ENCODE measurements around the gene LHPP.
"Not testable (repeated sequence)": the region's sequence is repeated elsewhere in the genome, so short reads cannot be mapped to it uniquely, and the experiment has no call there.

LHPP gene, protein sequence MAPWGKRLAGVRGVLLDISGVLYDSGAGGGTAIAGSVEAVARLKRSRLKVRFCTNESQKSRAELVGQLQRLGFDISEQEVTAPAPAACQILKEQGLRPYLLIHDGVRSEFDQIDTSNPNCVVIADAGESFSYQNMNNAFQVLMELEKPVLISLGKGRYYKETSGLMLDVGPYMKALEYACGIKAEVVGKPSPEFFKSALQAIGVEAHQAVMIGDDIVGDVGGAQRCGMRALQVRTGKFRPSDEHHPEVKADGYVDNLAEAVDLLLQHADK

DNA sequence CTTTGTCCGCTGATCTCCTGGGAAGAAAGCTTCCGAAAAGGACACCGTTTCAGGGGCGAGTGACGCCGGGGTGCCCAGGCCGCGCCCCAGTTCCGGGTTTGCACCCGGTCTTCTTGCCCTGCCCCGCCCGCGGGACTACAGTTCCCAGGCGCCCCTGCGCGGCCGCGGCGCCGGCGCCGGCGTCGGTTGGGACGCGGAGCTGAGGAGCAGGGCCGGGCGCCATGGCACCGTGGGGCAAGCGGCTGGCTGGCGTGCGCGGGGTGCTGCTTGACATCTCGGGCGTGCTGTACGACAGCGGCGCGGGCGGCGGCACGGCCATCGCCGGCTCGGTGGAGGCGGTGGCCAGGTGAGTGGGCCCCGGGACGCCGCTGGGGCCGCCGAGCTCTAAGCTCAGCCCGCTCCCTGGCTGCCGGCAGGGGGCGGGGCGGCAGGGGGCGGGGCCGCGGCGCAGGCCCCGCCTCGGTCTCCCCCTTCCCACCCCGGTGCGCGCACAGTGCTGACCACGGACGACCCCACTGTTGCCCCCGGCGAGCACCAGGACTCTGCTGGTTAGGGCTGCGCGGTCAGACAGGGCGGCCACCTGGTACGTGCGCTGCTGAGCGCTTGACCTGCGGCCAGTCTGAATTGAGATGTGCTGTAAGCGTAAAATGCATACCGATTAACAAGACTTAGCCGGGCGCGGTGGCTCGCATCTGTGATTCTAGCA is at the start of gene LHPP:
Gene LHPP, plus strand, starts transcription at position 182 of the 706 bp plus-strand sequence. Its CDS starts 40 bp downstream, at position 222.
- DNase-seq (ENCODE audit: low read depth) = peak; percentile 80

DNA sequence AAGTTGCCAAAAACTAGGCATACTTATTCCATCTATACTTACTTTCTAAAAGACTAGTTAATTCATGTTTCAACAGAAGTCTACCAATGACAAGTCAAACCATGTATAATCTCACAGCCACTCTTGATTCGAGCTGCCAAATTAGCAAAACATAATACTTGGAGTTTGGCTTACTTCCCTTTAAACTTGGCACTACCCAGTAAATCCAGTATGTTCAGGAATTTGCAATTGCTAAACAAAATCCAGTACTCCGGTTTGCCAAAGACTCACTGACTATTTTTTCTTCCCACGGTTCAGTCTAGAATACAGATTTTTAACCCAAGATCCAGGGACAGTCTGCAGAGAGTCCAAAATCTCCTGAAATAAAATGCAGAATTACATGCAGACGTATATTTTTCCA is 47.5 kb upstream of the LHPP start:
- DNase-seq (ENCODE audit: low read depth) = no peak

DNA sequence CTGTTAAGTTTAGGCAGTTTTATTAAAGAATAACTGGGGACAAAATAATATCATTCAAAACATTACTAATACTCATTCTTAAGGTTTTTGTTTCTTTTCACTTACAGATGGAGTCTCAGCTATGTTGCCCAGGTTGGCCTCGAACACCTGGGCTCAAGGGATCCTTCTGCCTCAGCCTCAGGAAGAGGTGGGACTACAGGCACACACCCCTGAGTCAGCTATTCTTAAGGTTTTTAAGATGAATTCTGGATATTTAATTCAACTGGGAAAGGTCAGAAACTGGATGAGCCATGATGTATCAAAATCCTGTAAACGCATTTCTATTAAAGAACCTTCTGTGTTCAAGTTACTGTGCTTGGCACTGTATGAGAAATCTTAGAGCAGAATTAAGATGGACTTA is 46.4 kb upstream of the LHPP start:
- no peak for DNase-seq (ENCODE audit: low read depth)

DNA sequence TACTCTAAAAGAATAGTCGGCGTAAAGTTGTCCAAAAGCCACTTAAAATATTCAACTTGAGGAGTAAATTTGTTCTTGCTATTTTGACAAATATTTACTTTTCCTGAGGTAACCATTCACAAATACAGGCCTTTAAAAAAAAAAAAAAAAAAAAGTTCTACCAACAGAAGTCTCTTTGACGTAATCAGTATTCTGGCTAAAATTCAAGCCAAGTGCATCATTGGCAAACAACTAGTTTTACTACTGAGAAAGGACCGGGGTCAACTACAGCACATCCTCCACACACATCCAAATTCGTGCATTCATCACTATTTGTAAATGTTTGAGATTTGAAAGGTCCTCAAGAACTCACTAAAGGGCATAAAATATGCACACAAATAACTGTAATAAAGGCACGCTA is 44.9 kb upstream of the LHPP start:
- DNase-seq (ENCODE audit: low read depth) = no peak

DNA sequence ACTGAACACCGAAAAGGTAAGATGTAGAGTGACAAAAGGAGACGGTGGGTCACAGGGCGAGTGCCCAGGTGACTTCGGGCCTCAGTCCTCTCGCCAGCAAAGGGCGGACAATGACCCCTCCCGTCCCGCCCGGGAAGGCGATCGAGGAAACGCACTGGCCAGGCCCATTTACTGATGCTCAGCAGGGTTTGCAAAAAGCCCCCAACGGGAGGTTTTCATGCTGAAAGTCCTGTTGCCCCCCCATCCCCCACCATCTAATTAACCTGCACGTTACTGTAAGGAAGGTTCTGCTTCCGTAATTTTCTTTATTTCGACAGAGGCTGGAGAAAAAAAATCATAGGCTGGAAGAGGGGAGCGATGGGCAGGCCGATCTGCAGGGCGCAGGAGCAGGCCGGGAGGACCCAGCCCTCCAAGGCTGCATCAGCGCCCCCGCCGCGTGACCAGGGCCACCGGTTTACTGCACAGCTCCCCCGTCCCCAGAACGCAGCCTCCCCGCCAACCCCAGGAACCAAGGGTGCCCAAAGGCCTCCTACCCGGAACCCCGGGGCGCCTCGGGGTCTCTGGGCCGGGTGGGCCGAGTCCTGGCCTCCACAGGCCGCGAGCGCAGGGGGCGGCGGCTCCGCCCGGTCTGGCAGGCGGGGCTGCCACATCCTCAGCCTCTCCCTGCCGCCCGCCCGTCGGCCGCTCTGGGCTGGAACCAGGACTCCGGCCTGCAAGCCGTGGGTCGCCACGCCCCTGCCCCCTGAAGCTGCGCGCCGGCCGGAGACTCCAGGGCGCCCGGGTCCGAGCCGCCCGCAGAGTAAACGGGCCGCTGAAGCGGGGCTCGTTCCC is 43.5 kb upstream of the LHPP start:
- DNase-seq (ENCODE audit: low read depth) = peak; percentile 9

DNA sequence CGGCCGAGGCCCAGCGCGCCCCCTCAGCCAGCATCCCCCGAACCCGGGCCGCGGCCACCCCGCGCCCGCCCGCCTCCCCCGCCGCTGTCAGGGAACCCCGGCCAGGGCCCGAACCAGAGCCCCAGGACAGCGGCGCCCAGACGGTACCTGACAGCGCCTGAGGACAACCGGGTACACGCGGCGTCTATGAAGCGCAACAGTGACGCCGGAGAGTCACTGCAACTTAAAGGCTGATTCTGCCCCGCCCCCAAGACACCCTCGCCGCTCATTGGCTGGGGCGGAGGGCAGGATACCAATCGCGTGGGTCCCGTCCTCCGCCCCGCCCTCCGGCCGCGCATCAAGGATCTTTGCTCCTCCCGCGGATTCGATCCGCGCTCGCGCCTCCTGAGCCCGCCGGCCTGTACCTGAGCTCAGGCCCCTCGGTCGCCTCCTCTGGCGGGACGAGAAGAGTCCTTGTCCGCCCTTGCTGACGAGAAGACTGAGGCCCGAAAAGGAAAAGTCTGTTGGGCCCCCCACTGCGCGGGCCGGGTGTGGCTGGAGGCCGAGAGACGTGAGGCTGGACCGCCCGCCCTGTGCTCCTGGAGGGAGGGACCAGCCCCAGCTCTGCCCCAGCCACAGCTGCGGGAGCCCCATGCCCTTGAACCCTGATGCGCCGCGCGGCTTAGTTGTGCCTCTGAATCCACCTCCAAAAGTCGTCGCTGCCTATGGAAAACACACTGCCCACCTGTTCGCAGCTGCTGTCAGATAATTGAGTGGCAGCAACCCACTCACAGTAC is 42.7 kb upstream of the LHPP start, which contains the start of gene OAT:
Gene OAT, minus strand, starts transcription at position 198 of the 776 bp plus-strand sequence. CDS start 6,752 bp downstream, outside the sequence.
- DNase-seq (ENCODE audit: low read depth) = peak; percentile 93

DNA sequence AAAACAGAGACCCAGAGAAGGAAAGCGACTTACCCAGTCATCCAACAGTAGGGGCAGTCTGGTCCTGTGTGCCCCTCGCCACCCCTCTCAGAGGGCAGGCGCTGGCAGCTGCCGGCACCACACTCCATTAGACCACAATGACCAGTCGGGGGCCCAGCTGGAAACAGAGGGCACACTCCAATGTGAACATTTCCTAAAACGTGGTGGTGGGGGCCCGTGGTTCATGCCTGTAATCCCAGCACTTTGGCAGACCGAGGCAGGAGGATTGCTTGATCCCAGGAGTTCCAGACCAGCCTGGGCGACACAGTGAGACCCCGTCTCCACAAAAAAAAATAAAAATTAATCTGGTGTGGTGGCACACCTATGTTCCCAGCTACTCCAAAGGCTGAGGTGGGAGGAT is 42.0 kb upstream of the LHPP start:
- DNase-seq (ENCODE audit: low read depth) = no peak

DNA sequence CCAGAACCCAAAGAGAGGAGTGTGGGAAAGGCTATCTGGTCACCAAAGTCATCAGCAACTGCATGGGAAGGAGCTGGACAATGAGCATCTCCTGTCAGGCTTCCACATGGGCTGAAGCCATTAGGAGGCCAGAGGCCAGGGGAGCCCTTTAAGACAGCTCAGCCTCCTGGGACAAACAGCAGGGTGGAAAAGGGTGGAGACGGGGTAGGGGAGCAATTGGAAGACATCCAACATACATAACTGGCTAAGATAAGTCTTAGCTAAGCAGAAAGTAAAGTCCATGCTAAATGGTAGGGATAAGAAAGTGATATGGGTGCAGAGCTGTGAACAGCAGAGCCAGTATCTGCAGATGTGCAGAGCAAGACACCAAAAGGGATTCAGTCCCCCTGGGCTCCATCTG is 41.4 kb upstream of the LHPP start:
- no peak for DNase-seq (ENCODE audit: low read depth)

DNA sequence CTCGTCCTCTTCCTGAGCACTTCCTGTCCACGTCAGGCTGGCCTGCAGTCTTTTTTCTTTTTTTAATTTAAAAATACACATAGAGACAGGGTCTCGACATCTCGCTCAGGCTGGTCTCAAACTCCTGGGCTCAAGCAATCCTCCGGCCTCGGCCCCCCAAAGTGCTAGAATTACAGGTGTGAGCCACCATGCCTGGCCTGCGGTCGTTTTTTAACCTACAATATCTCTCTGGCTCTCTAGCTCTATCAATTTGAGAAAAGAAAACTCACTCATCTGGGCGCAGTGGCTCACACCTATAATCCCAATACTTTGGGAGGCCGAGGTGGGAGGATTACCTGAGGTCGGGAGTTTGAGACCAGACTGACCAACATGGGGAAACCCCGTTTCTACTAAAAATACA is 38.9 kb upstream of the LHPP start:
- DNase-seq (ENCODE audit: low read depth) = no peak

DNA sequence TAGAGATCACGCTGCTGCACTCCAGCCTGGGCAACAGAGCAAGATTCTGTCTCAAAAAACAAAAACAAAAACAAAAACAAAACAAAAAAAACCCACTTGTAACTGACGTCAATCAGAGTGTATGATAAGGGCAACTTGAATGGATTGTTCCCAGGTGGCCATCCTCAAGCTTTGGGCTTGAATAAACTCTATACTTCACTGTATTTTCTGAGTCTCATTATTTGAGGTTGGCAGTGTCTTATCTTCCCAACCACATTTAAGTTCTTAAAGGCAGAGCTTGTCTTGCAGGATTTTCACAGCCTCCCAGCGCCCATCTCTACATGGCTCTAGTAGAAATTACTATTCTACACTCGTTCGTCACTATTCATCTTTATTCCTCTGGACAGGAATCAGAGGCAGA is 37.8 kb upstream of the LHPP start:
- no peak for DNase-seq (ENCODE audit: low read depth)

DNA sequence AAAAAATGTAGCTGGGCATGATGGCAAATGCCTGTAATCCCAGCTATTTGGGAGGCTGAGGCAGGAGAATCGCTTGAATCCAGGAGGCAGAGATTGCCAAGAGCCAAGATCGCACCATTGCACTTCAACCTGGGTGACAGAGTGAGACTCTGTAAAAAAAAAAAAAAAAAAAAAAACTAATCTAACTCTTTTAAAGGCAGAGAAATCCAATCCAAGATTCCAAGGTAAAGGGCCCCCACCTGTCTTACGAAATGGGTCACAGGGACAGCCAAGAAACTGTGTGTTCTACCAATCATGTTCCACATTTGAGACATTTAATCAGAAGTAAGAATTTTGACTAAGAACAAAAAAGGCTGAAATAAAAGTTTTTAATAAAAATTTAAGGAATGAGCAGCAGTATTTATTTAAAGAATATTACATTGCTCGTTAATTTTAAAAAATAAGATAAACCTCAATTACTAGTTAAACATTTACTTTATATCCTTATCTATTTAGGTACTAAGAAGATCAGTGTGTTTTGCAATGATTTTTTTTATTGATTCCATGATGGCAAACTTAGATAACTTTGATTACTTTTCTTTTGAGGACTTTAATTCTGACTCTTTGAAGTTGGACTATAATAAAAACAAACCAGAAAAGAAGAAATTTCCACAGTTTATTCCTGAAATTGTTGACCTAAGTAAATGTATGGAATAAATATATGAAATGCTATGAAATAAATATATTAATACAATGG is 36.2 kb upstream of the LHPP start:
- DNase-seq (ENCODE audit: low read depth) = no peak

DNA sequence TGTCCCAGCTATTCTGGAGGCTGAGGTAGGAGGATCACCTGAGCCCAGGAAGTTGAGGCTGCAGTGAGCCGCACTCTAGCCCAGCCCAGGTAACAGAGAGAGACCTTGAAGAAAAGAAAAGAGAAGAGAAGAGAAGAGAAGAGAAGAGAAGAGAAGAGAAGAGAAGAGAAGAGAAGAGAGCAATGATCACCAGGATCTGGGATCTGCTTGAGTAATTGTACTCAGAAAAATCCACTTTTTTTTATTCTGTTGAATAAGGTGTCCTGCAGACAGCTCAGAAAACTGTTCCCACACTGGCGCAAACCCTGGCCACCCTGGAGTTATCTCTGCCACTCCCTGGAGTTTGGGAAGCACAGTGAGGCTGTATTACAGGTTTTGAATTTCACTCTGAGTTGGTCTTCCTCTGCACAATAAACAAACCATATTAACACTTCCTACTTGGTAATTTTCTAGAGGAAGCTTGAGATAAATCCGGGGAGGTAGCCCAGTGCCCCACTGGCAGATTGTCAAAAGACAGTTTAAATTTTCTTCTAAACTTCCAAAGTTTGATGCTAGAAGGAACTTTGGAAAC is 33.3 kb upstream of the LHPP start:
- no peak for DNase-seq (ENCODE audit: low read depth)

DNA sequence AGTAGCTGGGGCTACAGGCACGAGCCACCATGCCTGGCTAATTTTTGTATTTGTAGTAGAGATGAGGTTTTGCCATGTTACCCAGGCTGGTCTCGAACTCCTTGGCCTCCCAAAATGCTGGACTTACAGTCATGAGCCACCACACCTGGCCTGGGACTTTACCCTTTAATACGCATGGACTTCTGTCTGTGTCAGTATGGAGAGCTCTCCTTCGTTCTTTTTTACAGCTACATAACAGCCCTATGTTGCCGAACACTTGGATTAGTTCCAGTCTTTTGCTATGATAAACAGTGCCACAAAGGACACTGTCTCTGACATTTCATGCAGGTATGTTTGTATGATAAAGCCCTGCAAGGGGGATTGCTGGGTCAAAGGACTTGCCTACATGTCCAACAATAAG is 32.0 kb upstream of the LHPP start:
- no peak for DNase-seq (ENCODE audit: low read depth)

DNA sequence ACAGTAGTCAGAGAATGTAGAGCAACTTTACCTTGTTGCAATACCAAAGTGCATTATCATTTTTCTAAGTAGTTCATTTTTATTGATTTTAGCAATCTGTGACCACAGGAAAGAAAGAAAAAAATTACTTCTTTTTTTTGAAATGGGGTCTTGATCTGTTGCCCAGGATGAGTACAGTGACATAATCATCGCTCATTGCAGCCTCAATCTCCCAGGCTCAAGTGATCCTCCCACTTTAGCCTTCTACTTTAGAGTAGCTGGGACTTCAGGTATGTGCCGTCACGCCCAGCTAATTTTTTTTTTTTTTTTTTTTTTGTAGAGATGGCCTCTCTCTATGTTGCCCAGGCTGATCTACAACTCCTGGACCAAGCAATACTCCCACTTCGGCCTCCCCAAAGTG is 31.5 kb upstream of the LHPP start:
- DNase-seq (ENCODE audit: low read depth) = no peak

DNA sequence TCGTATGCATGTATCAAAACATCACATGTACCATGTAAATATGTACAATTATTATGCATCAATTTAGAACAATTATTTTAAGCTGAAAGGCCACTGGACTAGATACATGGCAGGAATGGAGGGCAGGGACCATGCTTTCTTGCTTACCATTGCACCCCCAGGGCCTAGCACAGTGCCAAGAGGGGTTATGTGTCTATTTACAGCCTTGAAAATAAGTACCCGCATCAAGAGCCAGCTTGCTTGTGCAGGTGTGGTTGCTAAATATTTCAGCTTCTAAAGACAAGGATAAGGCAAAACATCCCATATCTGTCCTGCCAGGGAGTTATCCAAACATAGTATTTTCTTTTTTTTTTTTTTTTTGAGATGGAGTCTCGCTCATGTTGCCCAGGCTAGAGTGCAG is 28.2 kb upstream of the LHPP start:
- DNase-seq (ENCODE audit: low read depth) = no peak

DNA sequence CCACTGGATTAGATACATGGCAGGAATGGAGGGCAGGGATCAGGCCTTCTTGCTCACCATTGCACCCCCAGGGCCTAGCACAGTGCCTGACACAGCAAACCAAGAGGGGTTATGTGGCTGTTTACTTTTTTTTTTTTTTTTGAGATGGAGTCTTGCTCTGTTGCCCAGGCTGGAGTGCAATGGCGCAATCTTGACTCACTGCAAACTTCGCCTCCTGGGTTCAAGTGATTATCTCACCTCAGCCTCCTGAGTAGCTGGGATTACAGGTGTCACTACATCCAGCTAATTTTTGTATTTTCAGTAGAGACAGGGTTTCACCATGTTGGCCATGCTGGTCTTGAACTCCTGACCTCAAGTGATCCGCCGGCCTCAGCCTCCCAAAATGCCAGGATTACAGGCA is 25.9 kb upstream of the LHPP start:
- not testable (repeated sequence) for DNase-seq (ENCODE audit: low read depth)

DNA sequence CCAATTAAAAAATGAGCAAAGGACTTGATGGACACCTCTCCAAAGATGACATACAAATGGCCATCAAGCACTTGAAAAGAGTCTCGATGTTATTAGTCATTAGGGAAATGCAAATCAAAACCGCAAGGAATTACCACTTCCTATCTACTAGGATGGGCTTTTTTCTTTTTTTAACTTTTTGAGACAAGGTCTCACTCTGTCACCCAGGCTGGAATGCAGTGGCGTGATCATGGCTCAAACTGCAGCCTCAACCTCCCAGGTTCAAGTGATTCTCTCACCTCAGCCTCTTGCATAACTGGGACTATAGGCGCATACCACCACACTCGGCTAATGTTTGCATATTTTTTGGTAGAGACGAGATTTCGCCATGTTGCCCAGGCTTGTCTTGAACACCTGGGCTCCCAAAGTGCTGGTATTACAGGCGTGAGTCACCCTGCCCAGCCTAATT is 25.4 kb upstream of the LHPP start:
- DNase-seq (ENCODE audit: low read depth) = no peak

DNA sequence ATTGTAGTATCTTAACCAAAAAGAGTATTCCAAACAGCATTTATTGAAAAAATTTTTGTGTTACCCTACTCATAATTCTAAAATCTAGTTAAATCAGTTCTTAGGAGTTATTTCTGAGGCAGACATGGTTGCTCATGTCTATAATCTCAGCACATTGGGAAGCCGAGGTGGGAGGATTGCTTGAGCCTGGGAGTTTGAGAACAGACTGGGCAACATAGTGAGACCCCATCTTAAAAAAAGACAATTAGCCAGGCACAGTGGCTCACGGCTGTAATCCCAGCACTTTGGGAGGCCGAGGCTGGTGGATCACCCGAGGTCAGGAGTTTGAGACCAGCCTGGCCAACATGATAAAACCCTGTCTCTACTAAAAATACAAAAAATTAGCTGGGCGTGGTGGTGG is 19.9 kb upstream of the LHPP start:
- not testable (repeated sequence) for DNase-seq (ENCODE audit: low read depth)

DNA sequence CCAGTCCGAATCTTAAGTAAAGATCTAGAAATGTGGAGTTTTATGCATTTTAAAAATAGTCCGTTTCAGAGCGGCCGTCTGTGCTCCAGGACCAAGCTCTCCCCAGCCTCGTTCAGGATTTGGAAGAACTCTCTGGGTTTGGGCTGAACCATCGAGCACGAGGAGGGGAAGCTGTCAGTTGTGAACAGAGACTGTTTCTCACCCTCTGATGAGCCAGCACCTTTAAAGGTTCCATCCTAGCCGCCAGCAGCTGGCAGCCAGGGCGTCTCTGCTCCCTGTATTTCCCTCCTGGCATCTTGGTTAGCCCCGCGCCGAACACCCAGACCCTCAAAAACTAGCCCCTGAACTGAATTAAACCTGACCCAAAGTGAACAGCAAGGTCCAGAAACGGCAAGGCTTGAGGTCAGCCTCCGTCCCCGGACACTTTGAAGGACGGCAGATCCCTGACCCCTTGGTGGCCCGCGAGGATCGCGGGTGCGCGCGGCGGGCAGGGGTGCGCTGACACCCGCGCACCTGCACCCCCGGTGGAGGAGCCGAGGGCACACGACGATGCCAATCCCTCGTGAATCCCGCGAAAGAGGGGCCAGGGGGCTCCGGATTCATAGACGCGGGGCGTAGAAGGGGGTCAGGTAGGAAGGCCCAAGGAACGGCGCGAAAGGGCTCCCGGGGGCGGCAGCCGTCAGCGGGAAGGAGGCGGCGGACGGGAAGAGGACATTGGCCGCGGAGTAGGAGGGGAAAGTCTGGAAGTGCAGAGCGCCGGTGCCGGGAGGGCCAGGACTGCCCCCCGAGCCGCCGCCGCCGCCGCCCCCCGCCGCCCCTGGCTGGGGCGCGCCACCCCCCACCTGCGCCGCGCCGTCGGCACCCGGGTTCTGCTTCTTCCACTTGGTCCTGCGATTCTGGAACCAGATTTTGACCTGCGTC is 14.5 kb upstream of the LHPP start:
- no peak for DNase-seq (ENCODE audit: low read depth)
